A549 (cell line): ENCODE results near the gene TRIM13. TPM values are rescaled to one million over a fixed set of nuclear protein-coding genes. Genes with fewer than 3 reads are reported as not detected.

Experiments
- ATAC-seq, 2 experiments: fragments of 200-7000 bp in 1 of 2; fragments of >200 bp in 1 of 2; cut with Nextera tagmentation in 1 of 2; cut with Tn5 transposase in 1 of 2; 3 replicates each; pipeline versions ENCODE4 v1.8.0 to v1.9.1; 2018 to 2020; ENCODE audit warnings: mild to moderate bottlenecking in 1 of 2, moderate library complexity in 1 of 2
- CTCF ChIA-PET: fragments of 300-600 bp; sonication (Branson Sonifier 250); formaldehyde crosslinking; extraction: SDS; loops from one replicate; lab custom pipeline; 2021; ENCODE audit warnings: antibody characterized with exemption, inconsistent platforms; lab: Yijun Ruan, JAX
- POLR2A ChIA-PET: fragments of 350-600 bp; formaldehyde crosslinking; extraction: SDS; loops from one replicate; lab custom pipeline; 2021; ENCODE audit warnings: antibody characterized with exemption, inconsistent platforms; lab: Yijun Ruan, JAX
- DNase-seq, 2 experiments: peaks; one replicate each; pipeline versions ENCODE4 v3.0.0 to v3.0.0-alpha.2; 2011 to 2016; ENCODE audit warnings: low read depth in 1 of 2, low spot score in 1 of 2
- FAIRE-seq: peaks from 2 replicates; lab custom pipeline; 2011; peaks lifted over from hg19 to GRCh38; lab: Jason Lieb, UNC
- H3K27ac ChIP-seq, 2 experiments: fragments of >200 bp; sonication (Bioruptor Twin); formaldehyde crosslinking; 3 replicates each; pipeline ENCODE4 v1.5.1; 2016 to 2017
- H3K4me1 ChIP-seq: fragments of >200 bp; sonication (Bioruptor Twin); formaldehyde crosslinking; 3 replicates; pipeline ENCODE4 v1.6.1; 2016
- H3K4me2 ChIP-seq: fragments of >200 bp; sonication (Bioruptor Twin); formaldehyde crosslinking; 3 replicates; pipeline ENCODE4 v1.6.1; 2016
- H3K4me3 ChIP-seq: fragments of >200 bp; sonication (Bioruptor Twin); formaldehyde crosslinking; 3 replicates; pipeline ENCODE4 v1.5.1; 2016
- H3K9me3 ChIP-seq: fragments of >200 bp; sonication (Bioruptor Twin); formaldehyde crosslinking; 3 replicates; pipeline ENCODE4 v1.6.1; 2016
- CEBPB ChIP-seq, 2 experiments: fragments of >200 bp in 1 of 2; sonication (Bioruptor Twin) in 1 of 2; formaldehyde crosslinking in 1 of 2; IDR thresholded peaks; 2 replicates each; pipeline ENCODE4 v1.6.1; 2012 to 2016
- CTCF ChIP-seq: fragments of >200 bp; sonication (Bioruptor Twin); formaldehyde crosslinking; IDR thresholded peaks from 3 replicates; pipeline ENCODE4 v1.5.1; 2016
- ESRRA ChIP-seq: fragments of 150-350 bp; IDR thresholded peaks from 2 replicates; pipeline ENCODE4 v1.6.1; 2014; ENCODE audit warnings: mild to moderate bottlenecking, low read length, borderline replicate concordance
- HEYL ChIP-seq: fragments of 250-450 bp; sonication (Bioruptor Pico); IDR thresholded peaks from 2 replicates; pipeline ENCODE4 v1.8.0; 2021; ENCODE audit warnings: mild to moderate bottlenecking, moderate library complexity
- HOXB5 ChIP-seq: fragments of 250-450 bp; sonication (Bioruptor Pico); IDR thresholded peaks from 2 replicates; pipeline ENCODE4 v1.5.0; 2020; ENCODE audit warnings: mild to moderate bottlenecking, moderate library complexity
- KDM1A ChIP-seq: fragments of 200-600 bp; sonication (generic); IDR thresholded peaks from 2 replicates; pipeline ENCODE4 v1.6.1; 2016; ENCODE audit warnings: low read depth, mild to moderate bottlenecking
- MYC ChIP-seq: IDR thresholded peaks from 2 replicates; pipeline ENCODE4 v1.6.1; 2012; ENCODE audit warnings: mild to moderate bottlenecking, inconsistent platforms, low read length, improper control_type of control experiment, borderline replicate concordance
- NFE2L2 ChIP-seq: fragments of 150-350 bp; conservative IDR thresholded peaks from 2 replicates; pipeline ENCODE4 v1.6.1; 2014; ENCODE audit warnings: low read length
- POLR2A ChIP-seq: IDR thresholded peaks from 2 replicates; pipeline ENCODE4 v1.6.1; 2012; ENCODE audit warnings: mild to moderate bottlenecking, low read length
- POLR2AphosphoS2 ChIP-seq: conservative IDR thresholded peaks from 2 replicates; pipeline ENCODE4 v1.6.1; 2012; ENCODE audit warnings: low read length, improper control_type of control experiment, inconsistent platforms
- RCOR1 ChIP-seq: fragments of 150-350 bp; IDR thresholded peaks from 2 replicates; pipeline ENCODE4 v1.6.1; 2014; ENCODE audit warnings: antibody characterized with exemption, low read length, low read depth
- SMC3 ChIP-seq: fragments of >200 bp; sonication (Bioruptor Twin); formaldehyde crosslinking; IDR thresholded peaks from 3 replicates; pipeline ENCODE4 v1.6.1; 2018; ENCODE audit warnings: inconsistent platforms
- SREBF2 ChIP-seq: fragments of 450-650 bp; IDR thresholded peaks from 2 replicates; pipeline ENCODE4 v1.6.1; 2014; ENCODE audit warnings: mild to moderate bottlenecking, moderate library complexity
- TFCP2L1 ChIP-seq: fragments of 250-450 bp; sonication (Bioruptor Pico); IDR thresholded peaks from 2 replicates; pipeline ENCODE4 v1.5.0; 2021; ENCODE audit warnings: mild to moderate bottlenecking
- ZC3H11A ChIP-seq: fragments of 450-650 bp; IDR thresholded peaks from 2 replicates; pipeline ENCODE4 v1.6.1; 2014; ENCODE audit warnings: antibody characterized with exemption, mild to moderate bottlenecking
- ZFP36 ChIP-seq: fragments of 450-650 bp; IDR thresholded peaks from 2 replicates; pipeline ENCODE4 v1.6.1; 2014; ENCODE audit warnings: borderline replicate concordance; ENCODE audit not compliant: partially characterized antibody
- ZNF302 ChIP-seq: fragments of 250-450 bp; sonication (Bioruptor Pico); IDR thresholded peaks from 2 replicates; pipeline ENCODE4 v1.9.0; 2021; ENCODE audit warnings: inconsistent platforms, mild to moderate bottlenecking, moderate library complexity
- WGBS: methylation state at CpG from one replicate; pipeline ENCODE4 v1.1.6; 2017; ENCODE audit errors: missing lambda C conversion rate; 5-methylcytosine and 5-hydroxymethylcytosine counted together
- polyA plus RNA-seq, 4 experiments: library from polyadenylated mRNA; depleted of rRNA in 3 of 4; stranded (reverse); fragments of >200 nt; fragmentation: RNase III in 1 of 4; extraction: RNeasy Plus Mini Kit Qiagen cat#74134 plus additional on column Dnase treatment in 1 of 4; gene quantifications; 2 replicates in 3 of 4; 3 replicates in 1 of 4; pipeline ENCODE4 v1.2.3, GENCODE V29; 2011 to 2017
- TF ChIP-seq, protein P1 (sequence below): IDR thresholded peaks from 2 replicates; pipeline ENCODE4 v1.6.1; 2012
- TF ChIP-seq, protein P2 (sequence below): fragments of 250-450 bp; sonication (Bioruptor Pico); IDR thresholded peaks from 2 replicates; pipeline ENCODE4 v1.5.0; 2020; ENCODE audit warnings: low read depth, mild to moderate bottlenecking, moderate library complexity
- TF ChIP-seq, protein P3 (sequence below): fragments of 150-350 bp; IDR thresholded peaks from 2 replicates; pipeline ENCODE4 v1.6.1; 2014; ENCODE audit warnings: low read depth, mild to moderate bottlenecking, low read length

The TRIM13 gene
- polyA plus RNA-seq, 2 of the 4 experiments (the other 2 are of a cell fraction): 10.9 to 22.4 TPM

DNA sequence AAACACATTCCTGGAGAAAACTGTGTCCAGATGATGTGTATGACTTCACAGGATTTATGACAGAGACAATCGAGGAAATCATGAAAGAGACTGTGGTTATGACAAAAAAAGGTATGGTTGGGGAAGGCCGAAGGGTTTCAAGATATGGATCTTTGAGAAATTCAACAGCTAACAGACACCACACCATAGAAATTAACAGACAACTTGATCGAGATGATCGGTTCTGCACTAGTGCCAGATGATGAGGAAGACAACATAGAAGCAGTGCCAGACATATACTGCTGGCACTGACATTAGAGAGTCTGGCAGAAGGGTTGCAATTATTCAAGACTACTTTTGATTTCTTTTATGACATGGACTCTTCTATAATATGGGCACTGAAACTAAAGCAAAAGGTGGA lies 55.6 kb downstream of the TRIM13 start:
- Histone ChIP-seq H3K4me1 (no peaks in the 10 kb centered on the region), H3K27ac (no peak overlapping the region), H3K4me3 (no peak overlapping the region), H3K9me3 (no peaks in the 10 kb centered on the region), H3K4me2 (no peak overlapping the region)
- TF ChIP-seq SMC3 (no peak), CTCF (no peak), MYC (no peak), ZFP36 (no peak), POLR2AphosphoS2 (no peak), CEBPB (IDR thresholded peaks at IDR 0.05) (no peak)
- TF ChIP-seq, protein P1, sequence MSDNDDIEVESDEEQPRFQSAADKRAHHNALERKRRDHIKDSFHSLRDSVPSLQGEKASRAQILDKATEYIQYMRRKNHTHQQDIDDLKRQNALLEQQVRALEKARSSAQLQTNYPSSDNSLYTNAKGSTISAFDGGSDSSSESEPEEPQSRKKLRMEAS: no peak
- DNase-seq: no peak
- ATAC-seq: no peak
- ChIA-PET POLR2A (no interaction called here), CTCF (no interaction called here)
- 93% methylated on average over 4 of the region's 4 CpGs for WGBS
- FAIRE-seq: no peak

- Histone ChIP-seq H3K27ac (no peak overlapping the region), H3K9me3 (no peaks in the 10 kb centered on the region), H3K4me3 (no peak overlapping the region), H3K4me2 (no peak overlapping the region), H3K4me1 (no peaks in the 10 kb centered on the region)
- ChIA-PET CTCF (no interaction called here), POLR2A (no interaction called here)
- ATAC-seq: no peak
- TF ChIP-seq NFE2L2: no peak
- TF ChIP-seq ZNF302: no peak
- TF ChIP-seq HOXB5: no peak
- TF ChIP-seq ESRRA: no peak
- no peak for TF ChIP-seq KDM1A
- no peak for TF ChIP-seq CTCF
- TF ChIP-seq, protein P2, sequence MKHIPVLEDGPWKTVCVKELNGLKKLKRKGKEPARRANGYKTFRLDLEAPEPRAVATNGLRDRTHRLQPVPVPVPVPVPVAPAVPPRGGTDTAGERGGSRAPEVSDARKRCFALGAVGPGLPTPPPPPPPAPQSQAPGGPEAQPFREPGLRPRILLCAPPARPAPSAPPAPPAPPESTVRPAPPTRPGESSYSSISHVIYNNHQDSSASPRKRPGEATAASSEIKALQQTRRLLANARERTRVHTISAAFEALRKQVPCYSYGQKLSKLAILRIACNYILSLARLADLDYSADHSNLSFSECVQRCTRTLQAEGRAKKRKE (CRISPR knock-in tag): no peak
- TF ChIP-seq, protein P3, sequence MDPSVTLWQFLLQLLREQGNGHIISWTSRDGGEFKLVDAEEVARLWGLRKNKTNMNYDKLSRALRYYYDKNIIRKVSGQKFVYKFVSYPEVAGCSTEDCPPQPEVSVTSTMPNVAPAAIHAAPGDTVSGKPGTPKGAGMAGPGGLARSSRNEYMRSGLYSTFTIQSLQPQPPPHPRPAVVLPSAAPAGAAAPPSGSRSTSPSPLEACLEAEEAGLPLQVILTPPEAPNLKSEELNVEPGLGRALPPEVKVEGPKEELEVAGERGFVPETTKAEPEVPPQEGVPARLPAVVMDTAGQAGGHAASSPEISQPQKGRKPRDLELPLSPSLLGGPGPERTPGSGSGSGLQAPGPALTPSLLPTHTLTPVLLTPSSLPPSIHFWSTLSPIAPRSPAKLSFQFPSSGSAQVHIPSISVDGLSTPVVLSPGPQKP: no peak
- TF ChIP-seq HEYL (CRISPR knock-in tag): no peak
- no peak for TF ChIP-seq SMC3
- no peak for TF ChIP-seq RCOR1
- no peak for TF ChIP-seq SREBF2
- TF ChIP-seq TFCP2L1 (CRISPR knock-in tag): no peak
- no peak for TF ChIP-seq POLR2A
- no peak for TF ChIP-seq ZC3H11A
- WGBS: 83% methylated on average over 1 of the region's 1 CpG
- DNase-seq: no peak
- FAIRE-seq: no peak
These were observed 57.0 kb downstream of the TRIM13 start for GRCh38 chr13:50053844-50054243.
